Measurements from ENCODE around the gene UBE4B.
"Not testable (repeated sequence)": the region's sequence is repeated elsewhere in the genome, so short reads cannot be mapped to it uniquely, and the experiment has no call there.

UBE4B gene

DNA sequence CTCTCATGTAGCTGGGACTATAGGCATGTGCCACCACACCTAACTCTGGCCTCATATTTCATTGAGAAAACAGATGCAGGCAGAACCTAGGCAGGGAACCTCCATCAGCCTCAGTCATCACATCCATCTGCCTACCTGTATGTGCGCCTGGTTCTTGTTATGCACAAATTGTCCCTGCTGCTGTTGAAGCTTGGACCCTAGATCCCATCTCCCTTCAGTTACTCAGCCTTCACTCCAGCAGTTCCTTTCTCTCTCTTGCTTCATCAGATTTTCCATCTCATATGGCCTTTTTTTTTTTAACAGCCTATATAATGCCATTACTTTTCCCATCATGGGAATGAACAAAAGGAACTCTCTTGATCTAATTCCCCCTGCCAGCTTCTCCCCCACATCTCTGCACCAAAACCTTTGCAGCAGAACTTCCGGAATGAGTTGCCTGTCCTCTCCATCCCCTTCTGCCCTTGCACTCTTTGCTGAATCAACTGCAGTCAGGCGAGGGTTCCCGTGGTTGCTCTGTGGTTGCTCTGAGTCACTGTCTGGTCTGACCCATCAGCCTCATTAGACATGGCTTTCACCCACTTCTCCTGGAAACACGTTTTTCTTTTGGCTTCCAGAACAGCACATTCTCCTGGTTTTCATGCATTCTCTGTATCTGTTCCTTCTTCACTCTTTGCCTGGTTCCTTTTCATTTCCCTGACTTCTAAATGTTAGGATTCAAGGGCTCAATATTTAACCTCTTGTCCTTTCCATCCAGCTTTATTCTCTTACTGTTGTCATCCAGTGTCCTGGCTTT lies 41.5 kb downstream of the UBE4B start:
- DNase-seq, result peak; percentile 89

- peak; percentile 61 for DNase-seq
These were observed 42.3 kb downstream of the UBE4B start for GRCh38 chr1:10074852-10075730.

GRCh38 chr1:10075732-10076131 lies 43.0 kb downstream of the UBE4B start:
- DNase-seq, result no peak

- no peak for DNase-seq
These were observed 45.7 kb downstream of the UBE4B start for GRCh38 chr1:10078494-10078893.

- DNase-seq, result no peak
These were observed 47.8 kb downstream of the UBE4B start for GRCh38 chr1:10080523-10080922.

DNA sequence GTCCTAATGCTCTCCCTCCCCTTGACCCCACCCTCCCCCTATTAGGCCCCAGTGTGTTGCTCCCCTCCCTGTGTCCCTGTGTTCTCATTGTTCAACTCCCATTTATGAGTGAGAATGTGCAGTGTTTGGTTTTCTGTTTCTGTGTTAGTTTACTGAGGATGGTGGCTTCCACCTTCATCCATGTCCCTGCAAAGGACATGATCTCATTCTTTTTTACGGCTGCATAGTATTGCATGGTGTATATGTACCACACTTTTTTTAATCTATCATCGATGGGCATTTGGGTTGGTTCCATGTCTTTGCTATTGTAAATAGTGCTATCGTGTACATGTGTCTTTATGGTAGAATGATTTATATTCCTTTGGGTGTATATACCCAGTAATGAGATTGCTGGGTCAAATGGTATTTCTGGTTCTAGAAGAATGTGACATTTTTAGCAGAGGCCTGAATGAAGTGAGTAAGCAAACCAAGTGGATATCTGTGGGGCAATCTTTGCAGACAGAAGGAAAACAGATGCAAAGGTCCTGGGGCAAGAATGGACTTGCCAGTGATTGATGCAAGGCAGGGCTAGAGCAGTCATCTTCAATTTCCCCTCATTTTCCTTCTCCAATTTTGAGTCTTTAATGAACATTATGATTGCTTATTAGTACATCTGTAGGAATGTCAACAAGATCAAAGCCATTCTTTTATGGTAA lies 50.2 kb downstream of the UBE4B start:
- DNase-seq, result no peak

- DNase-seq, result no peak
These were observed 51.3 kb downstream of the UBE4B start for GRCh38 chr1:10084045-10084444.

DNA sequence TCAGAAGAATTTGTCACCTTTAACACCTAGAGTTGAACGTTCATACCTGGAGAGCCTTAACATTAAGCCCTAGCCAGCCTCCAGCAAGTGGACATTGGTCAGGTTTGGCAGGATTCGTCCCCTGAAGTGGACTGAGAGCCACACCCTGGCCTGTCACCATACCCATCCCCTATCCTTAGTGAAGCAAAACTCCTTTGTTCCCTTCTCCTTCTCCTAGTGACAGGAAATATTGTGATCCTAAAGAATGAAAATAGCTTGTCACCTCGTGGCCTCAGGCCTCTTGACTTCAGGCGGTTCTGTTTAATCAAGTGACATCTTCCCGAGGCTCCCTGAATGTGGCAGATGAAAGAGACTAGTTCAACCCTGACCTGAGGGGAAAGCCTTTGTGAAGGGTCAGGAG lies 52.3 kb downstream of the UBE4B start:
- DNase-seq, result no peak

- DNase-seq, result no peak
These were observed 54.5 kb downstream of the UBE4B start for GRCh38 chr1:10087210-10087609.

GRCh38 chr1:10101929-10102328 lies 69.2 kb downstream of the UBE4B start:
- no peak for DNase-seq

GRCh38 chr1:10103193-10103592 lies 70.4 kb downstream of the UBE4B start:
- DNase-seq, result no peak

- DNase-seq, result no peak
These were observed 72.1 kb downstream of the UBE4B start for GRCh38 chr1:10104834-10105233.

DNA sequence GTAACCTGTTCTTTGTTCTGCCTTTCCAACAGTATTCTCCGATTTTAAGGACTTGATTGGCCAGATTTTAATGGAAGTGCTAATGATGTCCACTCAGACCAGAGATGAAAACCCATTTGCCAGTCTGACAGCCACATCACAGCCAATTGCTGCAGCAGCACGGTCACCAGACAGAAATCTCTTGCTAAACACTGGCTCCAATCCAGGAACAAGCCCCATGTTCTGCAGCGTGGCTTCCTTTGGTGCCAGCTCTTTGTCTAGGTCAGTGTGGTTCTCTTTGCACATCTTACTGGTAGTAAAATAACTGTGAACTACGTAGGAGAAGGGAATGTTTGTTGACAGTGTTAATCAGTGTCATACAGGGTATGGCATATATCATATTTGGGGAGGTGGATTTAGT lies 72.7 kb downstream of the UBE4B start:
- DNase-seq, result no peak

GRCh38 chr1:10106241-10106640 lies 73.5 kb downstream of the UBE4B start:
- DNase-seq, result no peak

DNA sequence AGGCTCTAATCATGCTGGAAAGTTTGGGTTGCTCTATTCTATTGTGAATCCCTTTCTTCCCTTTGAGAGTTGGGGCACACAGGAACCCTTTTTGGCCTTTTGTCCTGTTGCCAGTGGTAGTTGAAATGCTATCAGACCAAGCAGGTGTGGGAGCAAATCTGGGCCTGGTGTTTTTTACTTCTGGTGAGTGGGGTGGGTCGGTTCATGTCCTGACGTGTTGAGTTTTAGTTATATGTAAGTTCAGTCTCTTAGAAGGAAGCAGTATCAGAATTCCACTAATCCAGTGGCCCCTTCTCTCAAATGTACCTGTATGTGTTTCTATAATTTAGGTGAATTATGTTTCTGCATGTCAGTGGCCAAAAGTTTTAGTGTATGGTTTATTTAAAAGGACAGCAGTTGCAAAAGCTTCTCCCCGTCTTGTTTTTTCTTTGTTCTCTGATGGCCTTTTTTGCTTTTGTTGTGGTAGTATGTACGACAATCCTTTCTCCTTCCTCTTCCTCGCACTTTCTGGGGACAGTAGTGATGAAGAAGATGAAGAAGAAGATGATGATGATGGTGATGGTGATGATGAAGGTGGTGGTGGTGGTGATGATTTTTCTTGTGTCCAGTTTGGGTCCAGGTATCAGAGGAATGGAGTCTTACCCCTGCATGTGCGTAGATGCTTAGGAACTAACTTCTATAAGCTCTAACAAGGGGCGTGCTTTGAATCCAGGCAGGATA lies 74.2 kb downstream of the UBE4B start:
- DNase-seq, result no peak

GRCh38 chr1:10107476-10107847 lies 74.7 kb downstream of the UBE4B start:
- DNase-seq, result not testable (repeated sequence)

DNA sequence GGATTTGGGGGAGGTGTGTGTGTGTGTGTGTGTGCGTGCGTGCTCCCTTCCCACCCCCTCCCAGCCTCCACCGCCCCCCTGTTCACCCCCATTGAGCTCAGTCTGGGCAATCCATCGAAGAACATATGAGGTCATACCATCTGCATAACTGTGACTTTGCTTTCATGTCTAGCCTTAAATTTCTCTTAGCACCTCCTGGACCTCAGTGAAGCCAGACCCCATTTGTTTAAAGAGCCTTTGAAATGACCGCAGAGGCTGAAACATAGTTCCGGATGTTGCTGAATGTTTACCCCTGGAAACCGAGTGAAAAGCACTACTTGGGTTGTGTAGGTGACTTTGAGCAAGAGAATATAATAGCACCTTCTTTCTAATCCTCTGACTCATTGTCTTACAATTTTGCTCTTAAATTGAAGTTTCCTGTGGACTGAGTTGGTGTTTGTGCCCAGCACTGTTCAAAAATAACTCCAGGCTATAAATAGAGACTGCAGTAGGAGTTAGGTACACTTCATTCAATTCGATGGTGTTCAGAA lies 75.4 kb downstream of the UBE4B start:
- DNase-seq, result no peak

GRCh38 chr1:10108948-10109708 lies 76.4 kb downstream of the UBE4B start:
- no peak for DNase-seq

DNA sequence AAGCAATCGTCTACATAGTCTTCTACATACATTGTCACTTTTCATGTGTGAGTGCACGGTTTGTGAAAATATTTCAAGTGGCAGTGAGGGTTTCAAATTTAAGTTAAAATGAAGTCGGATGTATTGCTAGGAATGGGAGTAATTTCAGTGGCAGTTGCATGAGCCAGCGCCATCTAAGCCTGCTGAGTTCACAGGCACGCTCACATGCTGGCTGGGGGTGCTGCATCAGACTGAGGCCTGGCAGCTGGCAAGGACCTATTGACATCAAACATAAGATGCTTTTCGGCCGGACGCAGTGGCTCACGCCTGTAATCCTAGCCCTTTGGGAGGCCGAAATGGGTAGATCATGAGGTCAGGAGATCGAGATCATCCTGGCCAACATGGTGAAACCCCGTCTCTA lies 80.7 kb downstream of the UBE4B start:
- DNase-seq, result no peak

- no peak for DNase-seq
These were observed 82.0 kb downstream of the UBE4B start for GRCh38 chr1:10114746-10115145.

DNA sequence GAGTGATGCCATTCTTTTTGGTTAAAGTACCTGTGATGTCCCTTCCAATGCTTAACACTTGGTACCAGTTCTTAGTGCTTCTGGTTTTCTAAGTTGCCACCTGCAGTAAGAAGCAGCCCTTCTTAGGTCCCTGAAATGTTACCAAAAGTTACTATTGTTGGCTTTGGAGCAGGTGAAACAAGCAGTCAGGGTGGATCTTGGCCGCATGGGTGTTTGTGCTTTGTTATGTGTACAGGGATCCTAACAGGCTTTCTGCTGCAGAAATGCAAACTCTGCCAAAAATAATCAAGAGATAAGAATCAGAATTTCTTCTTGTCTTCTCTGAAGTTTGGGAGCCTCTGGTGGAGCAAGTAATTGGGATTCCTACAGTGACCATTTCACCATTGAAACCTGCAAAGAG lies 84.4 kb downstream of the UBE4B start:
- DNase-seq, result no peak

DNA sequence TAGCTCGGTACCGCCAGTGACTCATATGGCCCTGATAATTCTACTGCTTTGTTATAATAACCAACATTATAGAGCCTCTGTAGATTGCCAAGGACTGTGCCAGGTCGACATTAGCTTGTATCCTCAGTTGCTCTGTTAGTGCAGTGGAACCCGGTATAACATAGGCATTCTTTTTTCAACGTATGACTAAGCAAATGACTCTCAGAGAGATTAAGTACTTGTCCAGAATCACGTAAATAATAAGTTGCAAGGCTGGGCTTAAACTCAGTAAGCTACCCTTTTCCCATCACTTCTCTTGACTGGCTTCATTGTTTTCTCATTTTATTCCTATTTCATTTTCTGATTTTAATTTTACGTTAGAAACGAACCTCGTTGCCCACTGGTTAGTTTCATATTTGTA lies 85.1 kb downstream of the UBE4B start:
- DNase-seq, result no peak

Data from hematopoietic multipotent progenitor cell treated with erythropoietin and hydrocortisone succinate and interleukin-3 and kit ligand, for 4 days (in vitro differentiated cells).